DMS 273 (cell line): ENCODE results near the gene HDAC10.
A peak's percentile ranks its signal among the peaks of the same experiment; 100 is the strongest.

ENCODE experiments used
- DNase-seq: peaks from one replicate; lab custom pipeline; 2025; ENCODE audit not compliant: unreplicated experiment; lab: John Stamatoyannopoulos, UW

The HDAC10 gene, protein sequence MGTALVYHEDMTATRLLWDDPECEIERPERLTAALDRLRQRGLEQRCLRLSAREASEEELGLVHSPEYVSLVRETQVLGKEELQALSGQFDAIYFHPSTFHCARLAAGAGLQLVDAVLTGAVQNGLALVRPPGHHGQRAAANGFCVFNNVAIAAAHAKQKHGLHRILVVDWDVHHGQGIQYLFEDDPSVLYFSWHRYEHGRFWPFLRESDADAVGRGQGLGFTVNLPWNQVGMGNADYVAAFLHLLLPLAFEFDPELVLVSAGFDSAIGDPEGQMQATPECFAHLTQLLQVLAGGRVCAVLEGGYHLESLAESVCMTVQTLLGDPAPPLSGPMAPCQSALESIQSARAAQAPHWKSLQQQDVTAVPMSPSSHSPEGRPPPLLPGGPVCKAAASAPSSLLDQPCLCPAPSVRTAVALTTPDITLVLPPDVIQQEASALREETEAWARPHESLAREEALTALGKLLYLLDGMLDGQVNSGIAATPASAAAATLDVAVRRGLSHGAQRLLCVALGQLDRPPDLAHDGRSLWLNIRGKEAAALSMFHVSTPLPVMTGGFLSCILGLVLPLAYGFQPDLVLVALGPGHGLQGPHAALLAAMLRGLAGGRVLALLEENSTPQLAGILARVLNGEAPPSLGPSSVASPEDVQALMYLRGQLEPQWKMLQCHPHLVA

GRCh38 chr22:50250555-50251476, at the start of gene HDAC10:
Gene HDAC10, minus strand, starts transcription at chr22:50251265. Its CDS starts 233 bp downstream, at chr22:50251032.
- DNase-seq = peak; percentile 91

- no peak for DNase-seq
Observed at GRCh38 chr22:50300620-50301257, 49.7 kb upstream of the HDAC10 start.

- no peak for DNase-seq
Observed at GRCh38 chr22:50299785-50300619, 48.9 kb upstream of the HDAC10 start.

DNA sequence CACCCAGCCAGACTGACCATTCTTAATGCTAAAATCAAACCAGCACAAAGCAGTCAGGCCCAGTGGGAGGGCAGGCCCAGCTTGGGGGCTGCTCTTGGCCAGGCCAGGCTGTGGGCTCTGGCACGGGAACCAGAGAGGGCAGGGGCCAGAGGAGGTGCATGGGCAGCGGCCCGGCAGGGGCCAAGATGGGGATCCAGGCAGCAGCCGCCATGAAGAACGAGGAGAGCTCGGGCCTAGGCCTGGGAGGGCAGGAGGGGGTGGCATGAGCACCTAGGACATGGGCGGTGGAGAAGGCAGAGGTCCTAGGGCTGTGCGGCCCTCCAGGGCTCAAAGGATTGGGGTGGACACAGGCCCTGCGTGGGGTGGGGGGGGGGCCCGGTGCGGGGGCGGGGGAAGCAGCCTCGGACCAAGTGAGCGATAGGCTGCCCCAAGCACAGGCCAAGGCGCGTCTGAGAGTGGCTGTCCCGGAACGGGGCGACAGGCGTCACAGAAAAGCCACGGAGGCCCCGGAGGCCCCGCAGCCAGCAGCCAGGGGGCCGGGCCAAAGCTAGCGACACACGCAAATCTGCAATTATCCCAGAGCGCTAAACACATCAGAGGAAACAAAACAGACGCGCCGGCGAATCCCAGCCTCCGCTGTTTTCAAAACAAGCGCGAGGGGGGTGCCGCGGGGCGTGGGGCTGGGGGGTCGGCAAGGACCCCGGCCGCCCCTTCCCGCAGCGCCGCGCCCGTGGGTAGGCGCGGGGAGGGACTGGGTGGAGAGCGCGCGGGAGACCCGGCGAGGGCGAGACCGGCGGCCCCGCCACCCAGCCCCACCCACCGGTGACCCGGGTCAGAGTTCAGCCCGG, 48.1 kb upstream of the HDAC10 start:
- DNase-seq = no peak

- DNase-seq = no peak
Observed at GRCh38 chr22:50298266-50298637, 47.2 kb upstream of the HDAC10 start.

- DNase-seq = no peak
Observed at GRCh38 chr22:50297510-50298265, 46.6 kb upstream of the HDAC10 start.

DNA sequence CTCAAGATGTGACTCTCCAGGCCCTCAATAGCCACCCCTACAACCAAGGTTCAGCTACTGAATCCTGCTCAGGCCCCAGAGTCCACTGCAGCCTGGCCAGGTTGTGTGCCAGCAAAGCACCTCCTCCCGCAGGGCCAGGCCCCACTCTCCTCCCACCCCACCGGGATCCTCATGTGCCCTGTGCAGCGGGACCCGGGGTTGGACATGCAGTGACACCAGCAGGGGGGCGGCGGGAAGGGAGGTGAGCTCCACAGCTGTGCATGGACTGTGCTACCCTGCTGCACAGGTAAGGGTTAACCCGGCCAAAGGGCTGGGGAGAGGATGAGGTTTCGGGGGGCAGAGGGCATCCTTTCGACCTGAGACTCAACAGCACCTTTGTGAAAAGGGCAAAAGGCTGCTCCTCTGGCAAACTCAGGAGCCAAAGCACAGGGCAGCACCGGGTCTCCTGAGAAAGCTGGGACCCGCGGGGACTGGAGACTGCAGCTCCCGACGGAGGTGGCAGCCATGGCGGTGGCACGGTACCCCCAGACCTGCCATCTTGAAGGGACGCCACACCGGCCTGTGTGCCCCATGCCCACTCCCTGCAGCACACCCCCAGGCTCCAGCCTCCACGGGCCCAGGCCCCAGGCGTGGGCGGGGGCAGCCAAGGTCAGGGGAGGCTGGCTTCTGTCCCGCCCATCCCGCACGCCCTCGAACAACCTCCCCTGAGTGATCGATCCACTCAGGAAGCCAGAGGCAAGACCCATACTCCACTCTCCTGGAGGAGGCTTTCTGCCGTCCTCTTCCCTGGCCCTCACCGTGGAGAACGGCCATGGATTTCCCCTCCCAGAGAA, 45.8 kb upstream of the HDAC10 start:
- DNase-seq = no peak

DNA sequence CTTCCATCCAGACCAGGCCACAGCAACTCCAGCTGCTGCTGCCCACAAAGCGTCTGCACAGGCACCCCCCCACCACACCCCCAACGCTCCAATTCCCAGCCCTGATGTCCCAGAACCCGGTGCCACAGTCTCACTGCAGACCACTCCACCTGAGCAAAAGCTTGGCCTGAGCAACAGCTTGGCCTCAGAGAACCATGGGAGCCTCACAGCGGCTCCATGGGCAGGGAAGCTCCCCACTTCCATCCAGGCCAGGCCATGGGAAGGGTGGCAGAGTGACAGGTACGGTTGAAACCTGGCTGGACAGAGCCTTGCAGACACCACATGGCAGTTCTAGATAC, 43.2 kb upstream of the HDAC10 start:
- DNase-seq = no peak

DNA sequence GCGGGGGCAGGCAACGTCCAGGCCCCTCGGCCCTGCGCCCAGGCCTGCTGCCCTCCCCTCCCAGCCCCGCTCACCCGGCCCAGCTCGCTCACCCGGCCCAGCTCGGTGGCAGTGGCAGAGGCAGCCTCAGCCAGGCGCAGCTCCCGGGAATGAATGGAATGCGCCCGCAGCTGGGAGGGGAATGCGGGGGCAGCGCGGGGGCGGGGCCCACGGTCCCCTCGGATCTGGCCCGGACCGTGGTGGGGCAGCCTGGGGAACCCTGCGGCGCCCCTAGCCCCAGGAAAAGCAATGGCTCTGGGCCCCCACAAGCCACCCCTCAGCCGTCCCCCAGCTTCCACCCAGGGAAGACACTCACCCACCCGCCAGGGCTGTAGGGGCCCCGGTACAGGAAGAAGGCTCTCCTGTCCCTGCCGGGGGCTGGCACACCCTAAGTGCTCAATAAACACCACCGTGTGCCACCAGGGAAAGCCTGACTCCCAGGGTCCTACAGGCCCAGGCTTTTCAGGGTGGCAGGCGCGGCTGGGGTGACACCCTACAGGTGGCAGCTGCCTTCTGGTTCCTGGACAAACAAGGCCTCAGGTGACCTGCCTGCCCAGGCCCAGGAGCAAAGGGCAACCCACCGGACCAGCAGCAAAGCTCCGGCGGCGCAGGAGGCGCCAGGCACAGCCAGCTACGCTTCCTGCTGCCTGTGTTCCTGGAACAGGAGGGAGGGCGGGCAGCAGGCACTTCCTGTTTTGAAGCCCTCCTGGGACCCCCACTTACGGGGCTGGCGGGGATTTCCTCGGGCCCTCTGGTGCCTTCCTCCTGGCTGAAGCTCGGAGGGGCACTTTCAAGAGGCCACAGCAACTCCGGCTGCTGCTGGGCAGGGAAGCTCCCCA, 42.6 kb upstream of the HDAC10 start:
- no peak for DNase-seq

- DNase-seq = no peak
Observed at GRCh38 chr22:50292643-50293440, 41.8 kb upstream of the HDAC10 start.

GRCh38 chr22:50289942-50290630, 39.0 kb upstream of the HDAC10 start:
- no peak for DNase-seq

- no peak for DNase-seq
Observed at GRCh38 chr22:50289151-50289941, 38.3 kb upstream of the HDAC10 start.

- DNase-seq = no peak
Observed at GRCh38 chr22:50287731-50288130, 36.7 kb upstream of the HDAC10 start.

DNA sequence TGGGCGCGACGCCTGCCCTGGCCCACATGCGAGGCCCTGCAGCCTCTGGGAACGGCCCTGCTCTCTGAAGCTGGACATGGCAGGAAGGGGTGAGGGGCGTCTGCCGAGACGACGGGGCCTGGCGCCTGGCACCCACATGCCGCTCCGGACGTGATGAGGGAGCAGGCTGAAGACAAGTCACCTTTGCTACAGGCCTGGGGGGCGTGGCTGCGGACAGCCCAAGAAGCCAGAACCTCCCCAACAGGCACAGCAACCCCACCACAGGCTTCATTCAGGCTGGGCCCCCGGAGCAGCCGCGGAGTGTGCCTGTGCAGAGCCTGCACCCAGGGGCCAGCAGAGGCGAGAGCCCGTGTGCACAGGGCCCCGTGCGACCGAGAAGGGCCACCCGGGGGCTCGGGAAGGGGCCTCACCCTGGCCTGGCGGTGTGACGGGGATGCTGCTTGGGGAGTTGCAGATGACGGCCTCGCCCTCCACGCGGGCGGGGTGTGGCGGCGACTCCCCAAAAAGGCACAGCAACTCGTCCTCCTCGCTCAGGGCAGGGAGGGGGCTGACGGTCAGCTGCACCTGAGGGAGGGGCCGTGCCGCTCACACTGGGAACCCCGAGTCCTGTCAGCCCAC, 35.7 kb upstream of the HDAC10 start:
- no peak for DNase-seq
